ENCODE data around the gene IGF1.
"Not testable (repeated sequence)": the region's sequence is repeated elsewhere in the genome, so short reads cannot be mapped to it uniquely, and the experiment has no call there.

IGF1 gene

DNA sequence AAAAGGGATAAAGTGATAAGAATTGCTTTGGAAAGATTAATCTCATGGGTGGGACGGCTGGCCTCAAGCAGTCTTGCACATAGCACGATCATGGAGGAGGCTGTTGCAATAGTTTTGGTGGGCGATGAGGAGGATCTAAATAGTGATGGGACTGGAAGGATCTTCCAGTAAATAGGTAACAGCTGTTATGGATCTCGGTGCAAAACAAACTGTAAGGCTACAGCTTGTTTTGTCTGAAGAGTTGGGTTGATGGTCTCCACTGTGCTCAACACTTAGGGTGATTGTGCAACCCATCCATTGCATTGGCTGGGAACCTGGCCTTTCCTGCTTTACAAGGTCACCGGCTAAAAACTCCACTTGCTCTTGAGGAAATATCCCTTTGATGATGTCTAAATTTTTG, 21.0 kb downstream of the IGF1 start:
- DNase-seq = no peak

- peak; percentile 60 to 85 (median 74) for DNase-seq
Measured at GRCh38 chr12:102454808-102455760, 25.3 kb downstream of the IGF1 start.

- no peak for DNase-seq
Measured at GRCh38 chr12:102454330-102454729, 26.0 kb downstream of the IGF1 start.

GRCh38 chr12:102452605-102453004, 27.8 kb downstream of the IGF1 start:
- DNase-seq = no peak

DNA sequence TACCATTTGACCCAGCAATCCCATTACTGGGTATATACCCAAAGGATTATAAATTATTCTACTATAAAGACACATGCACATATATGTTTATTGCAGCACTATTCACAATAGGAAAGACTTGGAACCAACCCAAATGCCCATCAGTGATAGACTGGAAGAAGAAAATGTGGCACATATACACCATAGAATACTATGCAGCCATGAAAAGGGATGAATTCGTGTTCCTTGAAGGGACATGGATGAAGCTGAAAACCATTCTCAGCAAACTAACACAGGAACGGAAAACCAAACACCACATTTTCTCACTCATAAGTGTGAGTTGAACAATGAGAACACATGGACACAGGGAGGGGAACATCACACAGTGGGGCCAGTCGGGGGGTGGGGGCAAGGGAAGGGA, 31.3 kb downstream of the IGF1 start:
- DNase-seq = not testable (repeated sequence)

DNA sequence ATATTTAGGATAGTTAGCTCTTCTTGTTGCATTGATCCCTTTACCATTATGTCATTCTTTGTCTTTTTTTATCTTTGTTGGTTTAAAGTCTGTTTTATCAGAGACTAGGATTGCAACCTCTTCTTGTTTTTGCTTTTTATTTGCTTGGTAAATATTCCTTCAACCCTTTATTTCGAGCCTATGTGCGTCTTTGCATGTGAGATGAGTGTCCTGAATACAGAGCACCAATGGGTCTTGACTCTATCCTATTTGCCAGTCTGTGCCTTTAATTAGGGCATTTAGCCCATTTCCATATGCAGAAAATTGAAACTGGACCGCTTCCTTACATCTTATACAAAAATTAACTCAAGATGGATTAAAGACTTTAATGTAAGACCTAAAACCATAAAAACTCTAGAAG, 32.9 kb downstream of the IGF1 start:
- DNase-seq = not testable (repeated sequence)

DNA sequence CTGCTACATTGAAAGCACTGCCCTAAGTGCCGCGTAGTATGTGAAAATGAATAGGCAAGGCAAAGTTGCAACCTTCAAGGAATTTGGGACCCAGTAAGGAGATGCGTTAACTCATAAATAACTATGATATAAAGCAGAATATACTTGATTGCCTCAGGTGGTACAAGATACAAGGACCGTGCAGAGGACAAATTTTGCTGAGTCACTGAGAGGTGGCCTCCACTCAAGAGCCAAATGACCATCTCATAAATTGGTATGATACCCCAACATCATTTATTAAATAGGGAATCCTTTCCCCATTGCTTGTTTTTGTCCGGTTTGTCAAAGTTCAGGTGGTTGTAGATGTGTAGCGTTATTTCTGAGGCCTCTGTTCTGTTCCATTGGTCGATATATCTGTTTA, 35.7 kb downstream of the IGF1 start:
- no peak for DNase-seq

- no peak for DNase-seq
Measured at GRCh38 chr12:102444093-102444492, 36.3 kb downstream of the IGF1 start.

DNA sequence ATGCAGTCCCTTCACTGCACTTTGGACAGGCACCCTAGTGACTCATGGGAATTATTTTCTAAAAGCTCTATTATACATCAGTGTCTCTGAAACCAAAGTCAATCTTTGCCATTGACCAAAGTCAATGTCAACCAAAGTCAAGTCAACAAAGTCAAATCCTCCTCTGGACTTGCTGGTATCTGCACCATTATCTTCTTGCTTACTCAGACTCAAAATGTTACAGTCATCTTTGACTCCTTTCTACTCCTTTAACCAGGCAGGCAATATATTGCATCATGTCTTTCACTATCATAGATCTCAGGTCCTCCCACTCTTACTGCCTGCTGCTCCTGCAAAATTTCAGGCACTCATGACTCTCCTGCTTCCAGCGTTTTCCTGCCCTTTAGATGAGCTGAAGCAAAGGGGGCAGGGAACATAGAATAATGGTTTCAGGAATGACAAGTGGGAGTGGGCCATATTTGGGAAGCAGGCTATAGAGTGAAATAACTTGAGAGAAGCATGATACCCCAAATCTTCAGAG, 39.2 kb downstream of the IGF1 start:
- no peak for DNase-seq

- no peak for DNase-seq
Measured at GRCh38 chr12:102439426-102440405, 40.6 kb downstream of the IGF1 start.

GRCh38 chr12:102438827-102439210, 41.5 kb downstream of the IGF1 start:
- DNase-seq = no peak

DNA sequence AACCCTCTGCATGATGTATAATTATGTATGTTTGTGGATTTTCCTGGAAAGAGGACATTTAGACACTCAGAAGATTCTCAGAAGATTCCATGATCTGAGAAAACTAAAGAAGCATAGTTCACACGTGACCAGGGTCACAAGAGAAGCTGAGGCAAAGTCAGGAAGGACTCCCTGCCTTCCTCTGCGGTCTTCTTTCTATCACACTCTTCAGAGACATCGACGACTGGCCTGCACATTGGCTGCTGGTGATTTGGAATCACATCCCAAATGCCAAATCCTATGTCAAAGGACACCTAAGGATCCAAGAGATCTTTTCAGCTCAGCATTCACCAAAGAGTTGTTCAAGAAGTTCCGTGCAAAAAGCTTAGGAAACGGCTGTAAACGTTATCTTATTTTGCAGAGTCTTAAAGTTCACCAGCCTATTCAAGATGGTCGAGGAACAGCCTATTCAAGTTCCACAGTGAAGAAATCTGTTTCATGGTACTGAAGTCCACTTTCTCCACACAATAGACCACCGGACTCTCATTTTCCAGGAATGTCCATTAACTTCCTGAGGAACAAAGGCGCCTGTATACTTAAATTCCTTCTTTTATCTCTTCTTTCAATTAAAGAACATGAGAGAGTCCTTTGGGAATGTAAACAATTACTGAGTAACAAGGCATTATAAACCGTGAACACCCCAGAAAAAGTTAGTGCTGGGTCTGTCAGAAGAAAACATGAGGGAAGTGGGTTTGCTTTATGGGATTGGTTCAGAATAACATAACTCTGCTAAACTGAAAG, 42.1 kb downstream of the IGF1 start:
- no peak for DNase-seq

- no peak for DNase-seq
Measured at GRCh38 chr12:102437511-102437910, 42.9 kb downstream of the IGF1 start.

- peak in 2 of 4 experiments; percentile 26 to 42 for DNase-seq
Measured at GRCh38 chr12:102436867-102437266, 43.5 kb downstream of the IGF1 start.

- DNase-seq = no peak
Measured at GRCh38 chr12:102435827-102436436, 44.4 kb downstream of the IGF1 start.

DNA sequence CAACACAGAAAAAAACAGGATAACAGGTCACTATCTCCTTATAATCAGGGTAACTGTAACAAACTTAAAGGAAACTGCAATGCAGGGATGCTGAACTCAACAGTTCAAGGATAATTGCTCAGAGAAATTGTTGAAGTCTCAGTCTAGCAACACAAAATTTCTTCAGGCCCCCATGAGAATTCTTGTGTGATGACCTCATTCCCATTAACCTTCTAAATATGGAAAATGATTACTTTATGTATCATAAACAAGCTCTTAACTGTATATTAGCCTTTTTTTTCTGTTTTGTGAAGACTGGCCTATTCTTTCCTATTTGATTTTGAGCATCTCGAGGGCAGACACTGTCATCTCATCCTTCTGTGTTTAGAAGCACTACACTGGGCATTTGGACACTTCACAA, 47.1 kb downstream of the IGF1 start:
- no peak for DNase-seq

DNA sequence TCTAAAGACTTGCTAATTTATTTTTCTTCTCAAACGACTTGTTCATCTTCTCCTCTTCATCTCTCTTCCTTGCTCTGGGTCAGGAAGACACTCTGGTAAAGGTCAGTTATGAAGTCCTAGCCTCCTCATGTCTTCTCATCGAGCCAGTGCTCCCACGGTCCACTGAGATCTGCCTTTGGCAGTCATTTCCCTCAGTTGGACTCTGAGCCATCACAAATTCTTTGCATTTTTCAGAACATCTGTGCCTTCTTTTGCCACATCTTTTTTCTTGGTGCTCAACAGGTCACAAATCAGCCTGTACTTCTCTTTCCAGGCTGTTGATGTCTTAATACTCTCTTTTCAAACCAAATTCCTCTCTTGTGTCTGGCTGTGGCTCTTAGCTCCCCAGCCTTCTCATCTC, 49.7 kb downstream of the IGF1 start:
- no peak for DNase-seq

DNA sequence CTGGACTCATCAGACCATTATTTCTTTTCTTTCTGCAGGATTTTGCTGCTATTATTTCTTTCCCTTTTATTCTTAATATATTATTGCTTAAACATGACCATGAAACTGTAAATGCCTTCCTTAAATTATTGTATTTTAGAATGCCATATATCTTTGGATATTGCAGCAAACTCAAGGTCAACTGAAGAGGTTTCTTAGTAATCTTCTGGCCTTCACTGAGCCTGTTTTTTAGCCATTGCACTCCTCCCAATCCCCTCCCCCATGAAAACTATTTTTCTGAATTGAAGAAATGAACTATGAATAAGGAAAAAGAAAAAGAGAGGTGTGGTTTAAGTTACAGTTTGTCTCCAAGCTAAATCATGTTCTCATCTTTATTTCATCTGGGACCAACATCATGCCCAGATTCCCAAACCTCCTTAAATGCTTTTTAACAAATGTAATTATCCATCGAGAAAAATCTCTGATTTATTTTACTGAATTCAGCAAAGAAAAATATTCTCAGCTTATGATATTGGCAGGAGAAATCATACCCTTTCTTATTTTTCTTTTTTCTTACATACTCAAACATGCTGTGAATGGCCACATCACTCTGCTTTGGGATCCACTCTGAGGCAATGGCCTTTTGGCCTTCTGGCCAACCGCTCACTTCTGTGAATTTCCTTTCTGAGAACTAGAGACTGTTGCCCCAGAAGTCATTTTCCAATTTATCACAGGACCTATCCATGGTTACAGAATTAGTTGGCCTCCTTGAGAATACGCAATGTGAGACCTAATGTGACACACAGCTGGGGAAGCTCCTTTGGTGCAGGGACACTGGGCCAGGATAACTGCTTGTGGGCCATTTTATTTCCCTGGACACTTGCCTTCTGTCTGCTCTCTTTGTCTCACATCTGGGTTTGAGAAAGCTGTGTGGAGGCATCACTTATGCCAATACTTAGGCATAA, 50.9 kb downstream of the IGF1 start:
- no peak for DNase-seq

DNA sequence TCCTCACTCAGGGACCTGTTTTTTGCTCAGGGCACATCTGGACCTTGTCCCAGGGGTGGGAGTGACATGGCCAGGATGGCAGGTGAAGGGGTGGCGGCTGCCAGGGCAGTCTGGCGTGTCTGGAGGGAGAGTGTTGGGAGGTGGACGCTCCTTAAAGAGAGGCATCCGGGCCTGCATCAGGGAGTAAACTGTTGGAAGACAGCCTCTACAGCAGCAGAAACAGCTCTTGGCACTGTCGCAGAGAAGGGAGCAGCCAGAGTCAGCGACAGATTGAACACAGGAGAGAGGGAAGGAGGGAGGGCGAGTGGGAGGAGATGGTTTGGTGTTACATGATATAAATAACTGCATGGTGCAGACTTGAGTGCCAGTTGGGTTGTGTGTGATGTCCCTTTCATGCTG, 52.8 kb downstream of the IGF1 start:
- DNase-seq = no peak

Data from suppressor macrophage (primary cell).